ENCODE measurements around the gene ARHGAP11A.
"Not testable (repeated sequence)": the region's sequence is repeated elsewhere in the genome, so short reads cannot be mapped to it uniquely, and the experiment has no call there.

Gene ARHGAP11A

GRCh38 chr15:32615051-32615870 is at the start of gene ARHGAP11A:
Gene ARHGAP11A, plus strand, starts transcription at chr15:32615504. Its CDS starts 708 bp downstream, at chr15:32616212.
- DNase-seq: peak; percentile 71

- DNase-seq: not testable (repeated sequence)
Measured at GRCh38 chr15:32568988-32569387, 46.3 kb upstream of the ARHGAP11A start.

GRCh38 chr15:32578482-32578881 is 36.8 kb upstream of the ARHGAP11A start:
- not testable (repeated sequence) for DNase-seq

- DNase-seq: not testable (repeated sequence)
Measured at GRCh38 chr15:32585844-32586243, 29.5 kb upstream of the ARHGAP11A start.

- not testable (repeated sequence) for DNase-seq
Measured at GRCh38 chr15:32593151-32593550, 22.2 kb upstream of the ARHGAP11A start, which contains the start of gene GOLGA8N. Gene GOLGA8N, plus strand, starts transcription at chr15:32593456.

GRCh38 chr15:32609518-32609917 is 5.8 kb upstream of the ARHGAP11A start:
- DNase-seq: not testable (repeated sequence)

GRCh38 chr15:32610719-32611118 is 4.6 kb upstream of the ARHGAP11A start:
- DNase-seq: not testable (repeated sequence)

GRCh38 chr15:32614712-32615050 is 623 bp upstream of the ARHGAP11A start:
- DNase-seq: not testable (repeated sequence)

GRCh38 chr15:32615871-32616426 is 645 bp downstream of the ARHGAP11A start:
- DNase-seq: not testable (repeated sequence)

- no peak for DNase-seq
Measured at GRCh38 chr15:32636410-32636809, 21.1 kb downstream of the ARHGAP11A start.

- DNase-seq: no peak
Measured at GRCh38 chr15:32636908-32637567, 21.7 kb downstream of the ARHGAP11A start.

- DNase-seq: no peak
Measured at GRCh38 chr15:32637704-32638103, 22.4 kb downstream of the ARHGAP11A start.

GRCh38 chr15:32641517-32642059 is 26.3 kb downstream of the ARHGAP11A start, which contains the start of gene SCG5:
Gene SCG5, plus strand, starts transcription at chr15:32641710. Its CDS starts 1,883 bp downstream, at chr15:32643593.
- no peak for DNase-seq

- no peak for DNase-seq
Measured at GRCh38 chr15:32642667-32643435, 27.5 kb downstream of the ARHGAP11A start.

- no peak for DNase-seq
Measured at GRCh38 chr15:32643907-32644445, 28.7 kb downstream of the ARHGAP11A start.

- DNase-seq: no peak
Measured at GRCh38 chr15:32646291-32646690, 31.0 kb downstream of the ARHGAP11A start.

- DNase-seq: no peak
Measured at GRCh38 chr15:32649342-32649741, 34.0 kb downstream of the ARHGAP11A start.

GRCh38 chr15:32651229-32651837 is 36.0 kb downstream of the ARHGAP11A start:
- DNase-seq: no peak

GRCh38 chr15:32652178-32652577 is 36.9 kb downstream of the ARHGAP11A start:
- no peak for DNase-seq

GRCh38 chr15:32656091-32656490 is 40.8 kb downstream of the ARHGAP11A start:
- no peak for DNase-seq

- no peak for DNase-seq
Measured at GRCh38 chr15:32656496-32656895, 41.2 kb downstream of the ARHGAP11A start.

Measured in activated CD4-positive, alpha-beta T cell treated with anti-CD3 and anti-CD28 coated beads for 1 hour (primary cell).